B cell (primary cell): ENCODE data around the gene SUPT5H.

ENCODE experiments used
- EZH2 ChIP-seq: IDR thresholded peaks from 2 replicates; pipeline ENCODE4 v1.6.1; 2012; ENCODE audit warnings: borderline replicate concordance, low read depth, mild to moderate bottlenecking, moderate library complexity, low read length; ENCODE audit not compliant: insufficient read depth, poor library complexity, severe bottlenecking
- TF ChIP-seq, protein P1 (sequence below): fragments of 200-600 bp; IDR thresholded peaks from one replicate; pipeline ENCODE4 v1.8.0; 2022; ENCODE audit warnings: antibody characterized with exemption, mild to moderate bottlenecking

GRCh38 chr19:39411081-39411831 lies 34.1 kb upstream of the SUPT5H start:
- TF ChIP-seq, protein P1, sequence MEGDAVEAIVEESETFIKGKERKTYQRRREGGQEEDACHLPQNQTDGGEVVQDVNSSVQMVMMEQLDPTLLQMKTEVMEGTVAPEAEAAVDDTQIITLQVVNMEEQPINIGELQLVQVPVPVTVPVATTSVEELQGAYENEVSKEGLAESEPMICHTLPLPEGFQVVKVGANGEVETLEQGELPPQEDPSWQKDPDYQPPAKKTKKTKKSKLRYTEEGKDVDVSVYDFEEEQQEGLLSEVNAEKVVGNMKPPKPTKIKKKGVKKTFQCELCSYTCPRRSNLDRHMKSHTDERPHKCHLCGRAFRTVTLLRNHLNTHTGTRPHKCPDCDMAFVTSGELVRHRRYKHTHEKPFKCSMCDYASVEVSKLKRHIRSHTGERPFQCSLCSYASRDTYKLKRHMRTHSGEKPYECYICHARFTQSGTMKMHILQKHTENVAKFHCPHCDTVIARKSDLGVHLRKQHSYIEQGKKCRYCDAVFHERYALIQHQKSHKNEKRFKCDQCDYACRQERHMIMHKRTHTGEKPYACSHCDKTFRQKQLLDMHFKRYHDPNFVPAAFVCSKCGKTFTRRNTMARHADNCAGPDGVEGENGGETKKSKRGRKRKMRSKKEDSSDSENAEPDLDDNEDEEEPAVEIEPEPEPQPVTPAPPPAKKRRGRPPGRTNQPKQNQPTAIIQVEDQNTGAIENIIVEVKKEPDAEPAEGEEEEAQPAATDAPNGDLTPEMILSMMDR = no peak
- TF ChIP-seq EZH2 = no peak
